Activated CD8-positive, alpha-beta memory T cell treated with anti-CD3 and anti-CD28 coated beads for 4 hours (primary cell): ENCODE results near the gene FHDC1.

Experiments used
- DNase-seq, 2 donors: peaks; one replicate each; pipeline ENCODE4 v3.0.0-alpha.2; 2020; ENCODE audit warnings: low read depth in 2 of 2

The FHDC1 gene

DNA sequence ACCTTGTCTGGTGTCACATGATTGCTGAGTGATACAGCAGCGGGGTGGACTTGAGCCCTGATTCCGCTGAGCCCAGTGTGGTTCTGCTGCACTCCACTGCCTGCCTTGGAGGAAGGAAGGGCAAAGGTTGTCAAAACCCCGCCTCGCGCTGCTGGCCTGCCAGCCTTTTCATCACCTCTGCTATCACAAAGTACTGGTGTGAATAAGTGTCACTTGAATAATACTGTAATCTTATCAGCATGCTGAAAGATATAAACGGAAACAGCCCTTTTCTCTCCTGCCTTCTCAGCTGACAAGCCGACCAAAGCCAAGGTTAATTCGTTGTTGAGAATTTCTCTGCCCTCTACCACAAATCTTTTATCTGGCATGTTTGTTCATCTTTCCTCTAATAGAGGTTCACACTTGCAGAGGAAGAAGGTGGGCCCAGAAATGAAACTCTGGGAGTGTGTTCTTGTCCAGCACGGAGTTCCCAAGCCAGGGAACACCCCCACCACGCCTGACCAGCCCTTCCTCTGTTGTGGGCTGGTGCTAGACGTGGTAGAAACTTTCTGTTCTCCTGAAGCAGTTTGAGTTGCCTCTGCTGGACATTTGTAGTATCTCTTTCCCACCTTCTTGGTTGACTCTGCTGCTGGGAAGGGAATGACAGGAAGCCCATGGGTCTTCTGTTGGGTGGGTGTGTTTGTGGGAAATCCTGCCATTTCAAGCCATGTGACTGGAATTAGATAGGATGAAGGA is 21.5 kb downstream of the FHDC1 start:
- DNase-seq, result no peak

- DNase-seq, result no peak
These were observed 23.0 kb downstream of the FHDC1 start for GRCh38 chr4:152959080-152959479.

DNA sequence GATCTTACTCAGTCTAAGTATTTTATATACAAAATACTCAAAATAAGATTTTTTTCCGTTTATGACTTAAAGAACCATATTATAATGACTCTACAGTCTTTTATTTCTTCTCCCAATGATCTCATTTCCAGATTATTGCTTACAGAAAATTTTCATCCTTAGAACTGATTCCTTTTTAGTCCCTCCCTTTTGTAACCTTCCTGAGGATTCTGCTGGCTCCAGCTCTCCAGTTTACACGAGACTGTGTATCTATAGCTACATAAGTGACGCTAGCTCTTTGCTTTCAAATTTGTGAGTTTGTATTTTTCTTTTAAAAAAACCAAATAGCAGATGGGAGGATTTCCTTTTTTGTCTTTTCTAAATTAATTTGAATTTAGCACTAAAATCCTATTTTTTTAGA is 24.0 kb downstream of the FHDC1 start:
- DNase-seq, result no peak

DNA sequence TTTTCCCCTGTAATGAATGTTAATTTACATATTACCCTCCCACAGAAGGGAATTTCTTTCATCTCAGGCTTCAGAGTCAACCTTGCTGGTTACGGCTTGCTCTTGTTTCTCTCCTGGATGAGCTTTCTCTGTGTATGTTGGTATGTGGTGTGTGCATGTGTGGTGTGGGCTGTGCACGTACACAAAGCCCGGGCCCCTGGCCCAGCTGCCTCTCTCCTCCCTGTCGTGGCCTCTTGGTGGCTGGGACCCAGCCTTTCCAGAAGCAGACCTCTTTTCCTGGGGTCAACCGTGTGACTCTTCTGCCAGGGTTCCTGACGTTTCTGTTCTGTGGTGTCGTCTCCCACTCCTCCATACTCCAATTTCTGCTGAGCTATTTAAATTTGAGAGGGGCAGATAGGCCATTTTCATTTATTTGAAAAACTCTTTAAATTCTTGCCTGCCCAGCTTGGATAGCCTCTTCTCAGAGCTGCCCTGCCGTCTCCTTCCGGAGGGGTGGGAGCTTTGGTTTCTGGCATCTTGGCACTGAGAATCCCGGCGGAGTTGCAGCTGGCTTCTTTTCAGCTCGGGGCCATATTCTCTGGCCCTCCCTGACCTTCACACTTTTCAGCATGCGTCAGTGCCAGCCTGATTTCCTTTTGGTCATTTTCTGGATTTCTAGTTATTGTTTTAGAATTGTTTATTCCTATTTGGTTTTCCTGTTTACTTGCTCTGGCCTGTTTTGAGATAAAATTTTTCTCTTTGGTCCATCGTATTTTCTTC is 25.1 kb downstream of the FHDC1 start:
- DNase-seq, result no peak

- DNase-seq, result no peak
These were observed 25.6 kb downstream of the FHDC1 start for GRCh38 chr4:152961773-152962115.

GRCh38 chr4:152962150-152962549 is 26.0 kb downstream of the FHDC1 start:
- no peak for DNase-seq

DNA sequence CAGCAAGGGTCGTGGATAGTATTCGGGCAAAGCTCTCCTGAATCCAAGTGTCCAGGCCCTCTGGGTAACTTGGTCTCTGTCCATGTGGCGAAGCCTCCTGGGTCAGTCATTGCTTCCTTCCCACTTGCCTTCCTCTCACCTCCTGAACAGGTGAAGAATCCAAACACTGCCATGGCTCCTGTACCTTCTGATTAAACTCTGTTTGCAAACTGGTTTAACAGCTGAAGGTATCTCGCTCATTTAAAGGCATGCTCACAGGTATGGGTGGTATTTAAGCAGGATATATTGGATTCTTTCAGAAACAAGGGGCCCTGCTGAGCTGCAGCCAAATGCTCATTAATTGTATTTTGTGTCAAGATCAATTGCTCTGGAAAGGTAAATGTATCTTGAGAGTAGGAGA is 28.2 kb downstream of the FHDC1 start:
- DNase-seq, result no peak

DNA sequence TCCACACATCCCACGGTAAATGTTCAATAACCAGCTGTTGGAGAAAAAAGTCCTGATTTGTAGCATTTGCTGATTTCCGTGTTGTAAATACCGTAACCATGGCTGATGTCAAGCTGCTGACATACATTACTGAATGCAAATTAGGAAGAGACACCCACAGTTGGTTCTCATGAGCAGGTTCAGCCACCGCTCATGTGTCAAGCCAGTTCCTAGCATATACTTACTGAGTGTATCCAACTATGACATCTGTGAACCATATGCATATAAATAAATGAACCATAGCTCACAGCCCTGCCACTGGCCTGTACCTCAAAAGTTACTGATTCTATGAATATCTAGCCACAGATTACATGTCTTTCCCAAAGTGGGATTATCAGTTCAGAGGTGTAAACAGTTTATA is 29.5 kb downstream of the FHDC1 start:
- DNase-seq, result no peak

GRCh38 chr4:152967907-152968306 is 31.8 kb downstream of the FHDC1 start:
- no peak for DNase-seq

DNA sequence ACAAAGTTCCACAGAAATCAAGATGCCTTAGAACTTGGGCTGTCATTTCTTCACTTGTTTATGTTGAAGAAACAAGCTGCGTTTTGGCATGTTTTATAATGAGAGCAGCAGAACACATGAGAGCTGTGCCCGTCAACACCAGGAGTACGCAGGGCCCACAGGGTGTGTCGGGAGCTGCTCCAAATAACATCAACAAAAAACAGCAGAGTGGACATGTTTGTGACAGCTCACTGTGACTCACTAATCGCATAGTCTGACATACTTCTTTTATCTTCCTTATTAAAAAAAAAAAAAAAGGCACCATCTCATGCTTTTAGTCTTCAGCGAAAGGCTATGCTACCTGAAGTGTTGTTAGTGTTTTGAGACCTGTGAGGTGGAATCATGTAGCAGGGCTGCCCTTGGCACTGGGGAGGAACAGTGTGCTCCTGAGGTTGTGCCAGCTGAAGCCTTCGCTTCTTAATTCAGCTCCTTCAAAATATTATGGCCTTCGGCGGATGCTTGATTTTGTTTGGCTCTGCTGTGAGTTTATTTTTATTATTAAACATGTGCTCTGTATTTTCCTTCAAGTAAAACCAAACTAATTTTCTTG is 32.8 kb downstream of the FHDC1 start:
- no peak for DNase-seq

- no peak for DNase-seq
These were observed 34.1 kb downstream of the FHDC1 start for GRCh38 chr4:152970102-152970820.

DNA sequence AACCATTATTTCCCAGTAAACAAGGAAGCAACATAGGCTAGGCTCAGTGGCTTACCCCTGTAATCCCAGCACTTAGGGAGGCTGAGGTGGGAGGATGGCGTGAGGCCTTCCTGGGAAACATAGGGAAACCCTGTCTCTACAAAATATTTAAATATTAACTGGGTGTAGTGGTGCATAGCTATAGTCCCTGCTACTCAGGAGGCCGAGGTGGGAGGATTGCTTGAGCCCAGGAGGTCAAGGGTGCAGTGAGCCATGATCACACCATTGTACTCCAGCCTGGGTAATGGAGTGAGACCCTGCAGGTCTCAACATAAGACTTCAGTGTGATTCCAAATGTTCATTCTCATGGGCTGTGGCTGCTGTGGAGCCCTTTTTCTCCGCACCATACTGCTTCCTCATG is 34.9 kb downstream of the FHDC1 start:
- no peak for DNase-seq

- no peak for DNase-seq
These were observed 36.9 kb downstream of the FHDC1 start for GRCh38 chr4:152972821-152973628.

DNA sequence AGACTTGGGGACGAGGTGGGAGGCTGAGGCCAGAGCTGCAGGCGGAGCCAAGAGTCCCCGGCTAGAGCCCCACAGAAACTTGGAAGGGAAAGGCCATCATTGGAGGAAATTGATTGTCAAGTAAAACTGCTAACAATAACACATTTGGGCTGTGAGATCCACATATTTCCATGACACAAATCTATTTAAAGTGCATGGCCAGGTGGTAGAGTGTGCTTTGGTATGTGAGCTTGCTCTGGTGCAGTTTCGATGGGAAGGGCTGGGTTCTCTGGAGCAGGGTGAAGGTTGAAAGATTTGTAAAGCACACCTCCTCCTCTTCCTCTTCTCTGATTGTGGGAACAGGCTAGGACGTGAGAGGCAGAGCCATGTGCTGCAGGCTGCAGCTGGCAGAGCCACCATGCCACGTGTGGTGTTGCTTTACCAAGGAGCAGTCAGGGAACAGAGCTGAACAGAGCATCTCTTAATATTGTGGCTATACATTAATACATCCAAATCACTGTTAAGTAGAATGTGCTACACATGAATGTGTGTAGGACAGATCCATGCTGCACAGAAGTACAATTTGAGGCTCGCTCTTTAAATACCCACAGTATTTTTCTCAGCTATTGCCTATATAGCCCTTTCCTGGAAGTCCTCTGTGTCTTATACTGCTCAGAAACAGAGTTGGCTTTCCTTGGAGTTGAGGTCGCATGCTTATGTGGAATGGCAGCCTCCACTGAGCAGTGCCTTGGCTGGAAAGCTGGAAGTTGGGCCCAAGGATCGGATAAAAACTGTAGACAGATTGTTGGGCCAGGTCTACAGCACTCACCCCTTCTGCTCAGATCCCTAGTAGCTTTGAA is 37.7 kb downstream of the FHDC1 start:
- no peak for DNase-seq

- no peak for DNase-seq
These were observed 38.6 kb downstream of the FHDC1 start for GRCh38 chr4:152974468-152975379.

DNA sequence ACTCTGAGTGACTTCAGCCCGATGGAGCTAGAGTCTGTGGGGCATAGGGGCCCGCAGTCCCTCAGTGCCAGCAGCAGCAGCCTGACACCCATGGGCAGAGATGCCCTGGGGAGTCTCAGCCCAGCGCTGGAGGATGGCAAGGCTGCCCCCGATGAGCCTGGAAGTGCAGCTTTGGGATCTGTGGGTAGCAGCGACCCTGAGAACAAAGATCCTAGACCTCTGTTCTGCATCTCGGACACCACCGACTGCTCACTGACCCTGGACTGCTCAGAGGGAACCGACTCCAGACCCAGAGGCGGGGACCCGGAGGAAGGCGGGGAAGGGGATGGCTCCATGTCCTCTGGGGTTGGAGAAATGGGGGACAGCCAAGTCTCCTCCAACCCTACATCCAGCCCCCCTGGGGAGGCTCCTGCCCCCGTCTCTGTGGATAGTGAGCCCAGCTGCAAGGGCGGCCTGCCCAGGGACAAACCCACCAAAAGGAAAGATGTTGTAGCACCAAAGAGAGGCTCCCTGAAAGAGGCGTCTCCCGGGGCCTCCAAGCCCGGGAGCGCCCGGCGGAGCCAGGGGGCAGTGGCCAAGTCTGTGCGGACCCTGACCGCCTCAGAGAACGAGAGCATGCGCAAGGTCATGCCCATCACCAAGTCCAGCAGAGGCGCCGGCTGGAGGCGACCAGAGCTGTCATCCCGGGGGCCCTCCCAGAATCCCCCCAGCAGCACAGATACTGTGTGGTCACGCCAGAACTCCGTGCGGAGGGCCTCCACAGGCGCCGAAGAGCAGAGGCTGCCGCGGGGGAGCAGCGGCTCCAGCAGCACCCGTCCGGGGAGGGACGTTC is 39.5 kb downstream of the FHDC1 start:
- DNase-seq, result no peak

DNA sequence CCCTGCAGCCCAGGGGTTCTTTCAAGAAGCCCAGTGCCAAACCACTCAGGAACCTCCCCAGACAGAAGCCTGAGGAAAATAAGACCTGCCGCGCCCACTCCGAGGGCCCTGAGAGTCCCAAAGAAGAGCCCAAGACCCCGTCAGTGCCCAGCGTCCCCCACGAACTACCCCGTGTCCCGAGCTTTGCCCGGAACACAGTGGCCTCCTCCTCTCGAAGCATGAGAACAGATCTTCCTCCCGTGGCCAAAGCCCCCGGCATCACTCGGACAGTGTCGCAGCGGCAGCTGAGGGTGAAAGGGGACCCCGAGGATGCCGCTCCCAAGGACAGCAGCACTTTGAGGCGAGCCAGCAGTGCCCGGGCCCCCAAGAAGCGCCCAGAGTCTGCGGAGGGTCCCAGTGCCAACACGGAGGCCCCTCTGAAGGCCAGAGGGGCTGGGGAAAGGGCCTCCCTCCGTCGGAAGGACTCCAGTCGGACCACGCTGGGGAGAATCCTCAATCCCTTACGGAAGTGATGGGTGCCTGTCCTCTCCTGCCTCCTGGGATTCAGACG is 40.2 kb downstream of the FHDC1 start:
- no peak for DNase-seq

- no peak for DNase-seq
These were observed 43.7 kb downstream of the FHDC1 start for GRCh38 chr4:152979731-152980330.
